Testis (tissue), 3 donors: ENCODE measurements around the gene SPACDR. TPM values are rescaled to one million over a fixed set of nuclear protein-coding genes. Genes with fewer than 3 reads are reported as not detected.
"Not testable (repeated sequence)": the region's sequence is repeated elsewhere in the genome, so short reads cannot be mapped to it uniquely, and the experiment has no call there.

Experiments
- DNase-seq: peaks from one replicate; pipeline ENCODE4 v3.0.0-alpha.2; 2019
- H3K27ac ChIP-seq, 2 donors: fragments of 200-600 bp; sonication (generic); one replicate each; pipeline ENCODE4 v1.5.1; 2019
- H3K27me3 ChIP-seq: fragments of 200-600 bp; sonication (generic); one replicate; pipeline ENCODE4 v1.5.1; 2019
- H3K36me3 ChIP-seq: fragments of 200-600 bp; sonication (generic); one replicate; pipeline ENCODE4 v1.5.1; 2017; ENCODE audit warnings: low read depth; ENCODE audit errors: missing control alignments
- H3K4me1 ChIP-seq: fragments of 200-600 bp; sonication (generic); one replicate; pipeline ENCODE4 v1.5.1; 2019
- H3K4me3 ChIP-seq, 2 donors: fragments of 200-600 bp; sonication (generic); one replicate each; pipeline ENCODE4 v1.5.1; 2017 to 2019
- H3K9me3 ChIP-seq: fragments of 200-600 bp; sonication (generic); one replicate; pipeline ENCODE4 v1.5.1; 2017
- CTCF ChIP-seq, 3 experiments: fragments of 450-650 bp in 2 of 3; fragments of 200-600 bp in 1 of 3; sonication (generic) in 1 of 3; IDR thresholded peaks; one replicate each; pipeline ENCODE4 v1.5.1; 2016 to 2019; ENCODE audit warnings: antibody characterized with exemption in 3 of 3, mild to moderate bottlenecking in 2 of 3, moderate library complexity in 1 of 3
- POLR2A ChIP-seq: fragments of 450-650 bp; IDR thresholded peaks from one replicate; pipeline ENCODE4 v1.6.1; 2017; ENCODE audit warnings: antibody characterized with exemption, mild to moderate bottlenecking, moderate library complexity
- WGBS, 2 donors: methylation state at CpG; one replicate each; pipeline ENCODE4 v1.1.5; 2018; 5-methylcytosine and 5-hydroxymethylcytosine counted together
- intact Hi-C: fragments of 100-400 bp; cut with DNase I; formaldehyde crosslinking; loops from one replicate; pipeline ENCODE4 v1.15.1; 2023; ENCODE audit warnings: low total_unique reads
- polyA plus RNA-seq: library from polyadenylated mRNA; stranded (reverse); fragments of 350-450 nt; fragmentation: Illumina TruSeq; extraction: RNeasy Lipid Tissue Mini Kit (QIAGEN cat#74804); gene quantifications from one replicate; pipeline ENCODE4 v1.2.3, GENCODE V29; 2014; ENCODE audit warnings: low read depth, low replicate concordance; ENCODE audit not compliant: insufficient read depth
- total RNA-seq, 2 donors: library from RNA; depleted of rRNA; stranded (reverse); fragments of >200 nt; gene quantifications; one replicate each; pipeline ENCODE4 v1.2.3, GENCODE V29; 2016

SPACDR gene
- total and polyA plus RNA-seq, 3 donors from 2014 or later: 34.0 to 84.9 (median 45.8) TPM

DNA sequence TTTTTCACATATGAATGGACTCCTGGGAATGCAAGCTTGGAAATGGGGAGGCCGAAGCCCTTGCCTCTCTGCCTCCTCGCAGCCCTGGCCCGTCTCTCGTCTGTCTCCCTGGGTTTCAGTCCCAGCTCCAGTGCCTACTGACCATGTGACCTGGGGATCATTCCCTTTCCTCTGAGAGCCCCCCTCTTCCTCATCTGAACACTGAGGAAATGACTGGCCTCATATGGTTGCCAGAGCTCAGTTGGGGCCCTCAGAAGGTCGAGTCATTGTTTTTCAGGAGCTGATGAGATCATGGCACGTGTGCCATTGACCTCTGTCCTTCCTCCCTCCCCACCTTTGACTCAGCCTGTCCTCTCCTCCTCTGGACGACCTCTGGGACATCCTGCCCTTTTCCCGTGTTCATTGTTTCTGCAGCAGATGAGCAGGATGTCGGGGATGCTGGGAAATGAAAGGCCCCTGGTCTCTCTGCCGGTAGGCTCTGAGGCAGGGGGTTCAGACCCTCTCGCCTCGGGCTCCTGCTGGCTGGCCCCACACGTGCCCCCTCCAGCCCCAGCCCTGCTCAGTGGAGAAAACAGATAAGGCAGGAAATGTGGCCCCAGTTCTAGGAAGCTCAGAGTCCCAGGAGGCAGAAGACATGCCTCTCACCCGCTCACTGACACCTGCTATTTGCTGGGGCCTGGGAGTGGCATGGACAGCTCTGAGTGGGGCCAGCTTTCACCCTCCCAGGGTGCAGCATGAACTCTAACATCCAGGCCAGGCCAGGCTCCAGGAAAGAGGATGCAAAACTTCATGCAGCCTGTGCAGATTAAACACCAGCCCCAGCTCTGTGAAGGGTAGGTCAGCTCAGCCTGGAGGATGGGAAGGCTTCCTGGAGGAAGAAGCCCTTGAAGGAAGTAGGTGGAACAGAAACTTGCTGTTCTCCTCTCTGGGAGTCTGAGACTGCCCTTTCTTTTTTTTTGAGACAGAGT is 19.5 kb downstream of the SPACDR start:
- no peak for DNase-seq
- Histone ChIP-seq H3K27ac (no peak overlapping the region), H3K9me3 (no peaks in the 10 kb centered on the region), H3K36me3 (no peaks in the 10 kb centered on the region), H3K4me3 (no peak overlapping the region), H3K27me3 (no peaks in the 10 kb centered on the region), H3K4me1 (peaks cover 5% of the 10 kb centered on the region)
- intact Hi-C loops: no loop called here
- no peak for TF ChIP-seq CTCF (IDR thresholded peaks at IDR 0.05)
- TF ChIP-seq POLR2A: no peak
- WGBS, 2 donors: 52 to 55% methylated on average over 14 of the region's 14 CpGs

GRCh38 chr7:100443096-100443840 is 20.8 kb downstream of the SPACDR start:
- H3K9me3 ChIP-seq: no peaks in the 10 kb centered on the region
- no peaks in the 10 kb centered on the region for H3K36me3 ChIP-seq
- no peak for DNase-seq
- TF ChIP-seq POLR2A (no peak), CTCF (IDR thresholded peaks at IDR 0.05) (no peak)
- H3K27me3 ChIP-seq: no peaks in the 10 kb centered on the region
- intact Hi-C loops: no loop called here
- WGBS, 2 donors: 84 to 93% methylated on average over 9 of the region's 9 CpGs
- H3K4me1 ChIP-seq: peaks cover 5% of the 10 kb centered on the region
- no peak overlapping the region for H3K4me3 ChIP-seq
- H3K27ac ChIP-seq: no peak overlapping the region

GRCh38 chr7:100441641-100442535 is 22.2 kb downstream of the SPACDR start:
- TF ChIP-seq POLR2A (no peak), CTCF (IDR thresholded peaks at IDR 0.05) (no peak)
- intact Hi-C loops: no loop called here
- Histone ChIP-seq H3K36me3 (no peaks in the 10 kb centered on the region), H3K4me1 (peaks cover 5% of the 10 kb centered on the region), H3K27ac (no peak overlapping the region), H3K27me3 (no peaks in the 10 kb centered on the region), H3K9me3 (no peaks in the 10 kb centered on the region), H3K4me3 (no peak overlapping the region)
- no peak for DNase-seq
- 87 to 93% methylated on average over 9 to 11 of the region's 11 CpGs for WGBS, 2 donors

GRCh38 chr7:100439244-100439643 is 24.8 kb downstream of the SPACDR start:
- DNase-seq: not testable (repeated sequence)

DNA sequence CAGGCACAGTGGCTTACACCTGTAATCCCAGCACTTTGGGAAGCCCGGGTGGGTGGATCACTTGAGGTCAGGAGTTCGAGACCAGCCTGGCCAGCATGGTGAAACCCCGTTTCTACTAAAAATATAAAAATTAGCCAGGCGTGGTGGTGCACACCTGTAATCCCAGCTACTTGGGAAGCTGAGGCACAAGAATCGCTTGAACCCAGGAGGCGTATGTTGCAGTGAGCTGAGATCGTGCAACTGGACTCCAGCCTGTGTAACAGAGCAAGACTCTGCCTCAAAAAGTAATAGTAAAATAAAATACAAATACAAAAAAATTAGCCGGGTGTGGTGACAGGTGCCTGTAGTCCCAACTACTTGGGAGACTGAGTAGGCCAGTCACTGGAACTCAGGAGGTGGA is 25.3 kb downstream of the SPACDR start:
- H3K4me1 ChIP-seq, H3K36me3 ChIP-seq, intact Hi-C loops, H3K4me3 ChIP-seq, H3K9me3 ChIP-seq, DNase-seq, H3K27me3 ChIP-seq, H3K27ac ChIP-seq: not testable (repeated sequence)
- 90 to 92% methylated on average over 8 of the region's 8 CpGs for WGBS, 2 donors

More at GRCh38 chr7:100439244-100439643, 24.8 kb downstream of the SPACDR start:
- H3K27me3 ChIP-seq, H3K36me3 ChIP-seq, H3K9me3 ChIP-seq, H3K27ac ChIP-seq, H3K4me3 ChIP-seq, intact Hi-C loops, H3K4me1 ChIP-seq: not testable (repeated sequence)
- WGBS, 2 donors: 87 to 89% methylated on average over 7 of the region's 7 CpGs
